Heart left ventricle (tissue), 13 donors: ENCODE results near the gene NLGN4Y.

Experiments
- CTCF ChIP-seq, 12 donors: fragments of 200-600 bp; sonication (generic) in 4 of 12; IDR thresholded peaks; one replicate each; pipeline versions ENCODE4 v1.5.0 to v1.8.0; 2018 to 2022; ENCODE audit warnings: antibody characterized with exemption in 12 of 12, mild to moderate bottlenecking in 5 of 12
- POLR2A ChIP-seq, 2 donors: fragments of 450-650 bp; IDR thresholded peaks; one replicate each; pipeline ENCODE4 v1.6.1; 2017; ENCODE audit warnings: antibody characterized with exemption in 2 of 2, mild to moderate bottlenecking in 2 of 2, moderate library complexity in 2 of 2
- donor health status: ischemic (EF 13 %, LVEDD 7.1; RV severe dilation, severe dysfunction).
- donor health status: DM: no; HTN: yes; CAD: no.
- donor health status: DM: no; HTN: no; CAD: no.
- donor health status: ischemic (EF 25% LVEDD 6.9; RV normal size, moderate dysfunction).
- donor health status: ischemic (EF 25% LVEDD 5.7; RV mildly dilated, moderate dysfunction).
- donor health status: ischemic (EF 35%, LVEDD 5.7; RV mildly dilated, moderate dysfunction).
- donor health status: nonischemic (EF 11% LVEDD 7.7; RV severe dilation, severe dysfunction).
- donor health status: DM: yes; HTN: yes; CAD: no.
- donor health status: PGD.
- donor health status: ischemic (EF 29% LVEDD 5.4; RV normal size, mild dysfunction).
- donor health status: nonischemic (EF 23%, LVEDD 6.1; RV moderate dilation, normal function).

- TF ChIP-seq CTCF (IDR thresholded peaks at IDR 0.05) (no peak), POLR2A (IDR thresholded peaks at IDR 0.05) (no peak)
These were observed 231.2 kb downstream of the NLGN4Y start for GRCh38 chrY:14755571-14755970.
